HG02678 (cell line): ENCODE results near the gene A3GALT2.

Source experiments
- ATAC-seq: cut with Tn5 transposase; IDR thresholded peaks from one replicate; pipeline ENCODE4 v1.9.1; 2021; ENCODE audit warnings: mild to moderate bottlenecking, moderate library complexity; ENCODE audit not compliant: unreplicated experiment

The A3GALT2 gene

GRCh38 chr1:33320619-33321165 is at the start of gene A3GALT2:
TSS of gene A3GALT2 (minus strand) at chr1:33321098. CDS start at chr1:33321098, 0 bp downstream.
- ATAC-seq, result no peak

- no peak for ATAC-seq
Measured at GRCh38 chr1:33370301-33370700, 49.4 kb upstream of the A3GALT2 start.

GRCh38 chr1:33369764-33370163 is 48.9 kb upstream of the A3GALT2 start:
- no peak for ATAC-seq

- ATAC-seq, result no peak
Measured at GRCh38 chr1:33369081-33369480, 48.2 kb upstream of the A3GALT2 start.

GRCh38 chr1:33368431-33368830 is 47.5 kb upstream of the A3GALT2 start:
- no peak for ATAC-seq

GRCh38 chr1:33367485-33368405 is 46.8 kb upstream of the A3GALT2 start:
- ATAC-seq, result no peak

- no peak for ATAC-seq
Measured at GRCh38 chr1:33366762-33367484, 46.0 kb upstream of the A3GALT2 start.

- no peak for ATAC-seq
Measured at GRCh38 chr1:33365560-33365997, 44.7 kb upstream of the A3GALT2 start.

- no peak for ATAC-seq
Measured at GRCh38 chr1:33364565-33364918, 43.6 kb upstream of the A3GALT2 start.

- no peak for ATAC-seq
Measured at GRCh38 chr1:33363470-33363861, 42.6 kb upstream of the A3GALT2 start.

GRCh38 chr1:33363021-33363420 is 42.1 kb upstream of the A3GALT2 start:
- ATAC-seq, result no peak

- no peak for ATAC-seq
Measured at GRCh38 chr1:33361532-33362235, 40.8 kb upstream of the A3GALT2 start.

- ATAC-seq, result no peak
Measured at GRCh38 chr1:33360367-33360766, 39.5 kb upstream of the A3GALT2 start.

- ATAC-seq, result no peak
Measured at GRCh38 chr1:33359931-33360330, 39.0 kb upstream of the A3GALT2 start.

- no peak for ATAC-seq
Measured at GRCh38 chr1:33358795-33359503, 38.1 kb upstream of the A3GALT2 start.

GRCh38 chr1:33358114-33358794 is 37.4 kb upstream of the A3GALT2 start:
- no peak for ATAC-seq

GRCh38 chr1:33357099-33357498 is 36.2 kb upstream of the A3GALT2 start:
- ATAC-seq, result no peak

- no peak for ATAC-seq
Measured at GRCh38 chr1:33354707-33355316, 33.9 kb upstream of the A3GALT2 start.

GRCh38 chr1:33353531-33353930 is 32.6 kb upstream of the A3GALT2 start:
- ATAC-seq, result no peak

GRCh38 chr1:33351281-33351660 is 30.4 kb upstream of the A3GALT2 start:
- ATAC-seq, result no peak
